ENCODE results near the gene CHST6.
"Not testable (repeated sequence)": the region's sequence is repeated elsewhere in the genome, so short reads cannot be mapped to it uniquely, and the experiment has no call there.

CHST6 gene

GRCh38 chr16:75452464-75453190 is 42.6 kb downstream of the CHST6 start:
- no peak for DNase-seq (ENCODE audit: low read depth in 4 of 4, low spot score in 1 of 4)

DNA sequence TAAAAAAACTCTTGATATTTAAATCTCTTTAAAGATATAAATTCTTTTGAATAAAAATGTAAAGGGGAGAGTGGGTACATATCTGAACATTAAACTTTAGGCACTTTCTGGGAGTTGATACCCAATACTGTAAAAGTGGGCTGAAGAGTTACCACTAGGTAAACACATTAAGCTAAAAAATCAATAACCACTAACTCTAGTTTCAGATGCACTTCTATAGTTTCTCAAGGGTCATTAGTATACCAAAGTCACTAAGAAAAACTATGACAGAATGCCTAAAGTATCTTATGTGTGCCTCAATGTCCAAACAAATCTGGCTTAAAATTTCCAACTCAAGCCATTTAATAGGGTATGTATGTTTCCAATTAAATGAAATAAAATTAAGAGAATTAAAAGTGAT is 48.8 kb downstream of the CHST6 start:
- DNase-seq (ENCODE audit: low read depth in 4 of 4, low spot score in 1 of 4): no peak

- DNase-seq (ENCODE audit: low read depth in 4 of 4, low spot score in 1 of 4): no peak
These were observed 49.9 kb downstream of the CHST6 start for GRCh38 chr16:75445298-75445697.

DNA sequence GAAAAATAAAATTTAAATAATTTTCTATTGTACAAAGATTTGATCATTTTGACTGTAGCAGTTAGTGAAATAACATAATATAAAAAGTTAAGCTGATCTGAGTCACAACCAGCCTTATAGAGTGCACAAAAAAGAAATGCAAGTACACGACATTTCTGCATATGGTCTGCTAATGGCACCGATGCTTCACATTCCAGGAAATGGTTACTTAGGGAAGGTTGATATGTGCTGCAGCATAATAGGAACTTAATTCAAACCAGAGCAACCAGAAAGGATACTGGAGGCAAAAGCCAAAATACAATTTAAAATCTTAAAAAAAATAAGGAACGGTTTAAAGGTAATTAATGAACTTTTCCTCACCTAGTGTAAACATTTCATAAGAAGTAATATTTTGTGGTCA is 51.9 kb downstream of the CHST6 start:
- no peak for DNase-seq (ENCODE audit: low read depth in 4 of 4, low spot score in 1 of 4)

- DNase-seq (ENCODE audit: low read depth in 4 of 4, low spot score in 1 of 4): no peak
These were observed 61.4 kb downstream of the CHST6 start for GRCh38 chr16:75433732-75434413.

GRCh38 chr16:75432828-75433731 is 62.2 kb downstream of the CHST6 start, which contains the start of gene CFDP1:
TSS of gene CFDP1 (minus strand) at chr16:75433503. CDS start at chr16:75433352, 151 bp downstream.
- peak; percentile 88 to 94 (median 93) for DNase-seq (ENCODE audit: low read depth in 4 of 4, low spot score in 1 of 4)

DNA sequence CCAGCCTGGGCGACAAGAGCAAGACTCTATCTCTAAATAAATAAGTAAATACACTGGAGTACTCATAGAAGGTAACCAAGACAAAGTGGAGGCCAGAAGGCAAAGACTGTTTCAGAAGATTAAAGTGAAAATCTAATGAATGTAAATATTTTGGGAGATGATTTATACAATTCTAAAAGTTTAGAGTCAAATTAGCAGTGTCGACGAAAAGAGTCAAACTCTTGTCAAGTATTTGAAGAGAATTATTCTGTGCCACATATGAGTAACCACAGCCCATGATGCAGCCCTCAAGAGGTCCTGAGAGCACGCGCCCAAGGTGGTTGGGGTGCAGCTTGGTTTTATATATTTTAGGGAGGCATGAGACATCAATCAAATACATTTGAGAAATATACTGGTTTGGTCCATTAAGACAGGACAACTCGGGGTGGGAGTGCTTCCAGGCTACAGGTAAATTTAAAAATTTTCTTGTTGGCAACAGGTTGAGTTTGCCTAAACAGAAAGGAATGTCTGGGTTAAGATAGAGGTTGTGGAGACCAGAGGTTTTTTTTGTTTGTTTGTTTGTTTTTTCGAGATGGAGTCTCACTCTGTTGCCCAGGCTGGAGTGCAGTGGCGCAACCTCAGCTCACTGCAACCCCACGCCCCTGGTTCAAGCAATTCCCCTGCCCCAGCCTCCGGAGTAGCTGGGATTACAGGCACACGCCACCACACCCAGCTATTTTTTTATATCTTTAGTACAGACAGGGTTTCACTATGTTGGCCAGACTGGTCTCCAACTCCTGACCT is 65.4 kb downstream of the CHST6 start:
- no peak for DNase-seq (ENCODE audit: low read depth in 4 of 4, low spot score in 1 of 4)

DNA sequence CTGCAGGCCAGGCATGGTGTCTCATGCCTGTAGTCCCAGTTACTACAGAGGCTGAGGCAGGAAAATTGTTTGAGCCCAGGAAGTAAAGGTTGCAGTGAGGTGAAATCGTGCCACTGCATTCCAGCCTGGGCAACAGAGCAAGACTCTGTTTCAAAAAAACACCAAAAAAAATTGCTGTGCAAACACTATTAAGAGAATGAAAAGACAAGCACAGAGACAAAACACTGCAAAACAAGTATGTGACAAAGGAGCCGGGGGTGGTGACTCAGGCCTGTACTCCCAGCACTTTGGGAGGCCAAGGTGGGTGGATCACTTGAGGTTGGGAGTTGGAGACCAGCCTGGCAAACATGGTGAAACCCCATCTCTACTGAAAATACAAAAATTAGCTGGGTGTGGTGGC is 68.7 kb downstream of the CHST6 start:
- DNase-seq (ENCODE audit: low read depth in 4 of 4, low spot score in 1 of 4): not testable (repeated sequence)

GRCh38 chr16:75424105-75424762 is 71.0 kb downstream of the CHST6 start:
- not testable (repeated sequence) for DNase-seq (ENCODE audit: low read depth in 4 of 4, low spot score in 1 of 4)

DNA sequence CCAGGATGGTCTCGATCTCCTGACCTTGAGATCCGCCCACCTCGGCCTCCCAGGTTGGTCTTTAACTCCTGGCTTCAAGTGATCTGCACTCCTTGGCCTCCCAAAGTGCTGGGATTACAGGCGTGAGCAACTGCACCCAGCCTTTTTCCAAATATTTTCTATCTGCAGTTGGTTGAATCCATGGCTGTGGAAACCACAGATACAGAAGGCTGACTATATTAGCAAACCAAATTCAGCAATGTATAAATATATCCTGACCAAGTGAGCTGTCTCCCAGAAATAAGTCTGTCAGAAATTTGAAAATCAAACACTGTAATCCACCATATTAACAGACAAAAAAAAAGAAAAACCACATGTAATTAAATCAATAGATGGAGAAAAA is 71.5 kb downstream of the CHST6 start:
- no peak for DNase-seq (ENCODE audit: low read depth in 4 of 4, low spot score in 1 of 4)
